ENCODE data around the gene INSYN2B.

GRCh38 chr5:169989365-169989764, 9.1 kb upstream of the INSYN2B start:
- TF ChIP-seq CTCF (IDR thresholded peaks at IDR 0.05; ENCODE audit: low read length), result no peak
- TF ChIP-seq EZH2 (IDR thresholded peaks at IDR 0.05; ENCODE audit: borderline replicate concordance, low read length), result no peak

All from OCI-LY1 (cell line).